Fibroblast of lung (primary cell): ENCODE results near the gene NMNAT3. TPM values are rescaled to one million over a fixed set of nuclear protein-coding genes. Genes with fewer than 3 reads are reported as not detected.
A peak's percentile ranks its signal among the peaks of the same experiment; 100 is the strongest.

Experiments
- DNase-seq, 2 donors: peaks; one replicate each; pipeline versions ENCODE4 v3.0.0 to v3.0.0-alpha.2; 2010; ENCODE audit warnings: low read depth in 2 of 2
- H2AFZ ChIP-seq: 2 replicates; pipeline ENCODE4 v1.5.1; 2012; ENCODE audit warnings: low read length, control low read depth, inconsistent platforms
- H3K27ac ChIP-seq: 2 replicates; pipeline ENCODE4 v1.5.1; 2011; ENCODE audit warnings: low read length, control low read depth; ENCODE audit not compliant: insufficient read depth
- H3K27me3 ChIP-seq: 2 replicates; pipeline ENCODE4 v1.5.1; 2011; ENCODE audit warnings: mild to moderate bottlenecking, low read length; ENCODE audit not compliant: control insufficient read depth, insufficient read depth
- H3K36me3 ChIP-seq: 2 replicates; pipeline ENCODE4 v1.5.1; 2011; ENCODE audit warnings: low read length; ENCODE audit not compliant: control insufficient read depth, insufficient read depth
- H3K4me1 ChIP-seq: 2 replicates; pipeline ENCODE4 v1.5.1; 2011; ENCODE audit warnings: low read length; ENCODE audit not compliant: control insufficient read depth, insufficient read depth; ENCODE audit errors: extremely low read depth
- H3K4me2 ChIP-seq: 2 replicates; pipeline ENCODE4 v1.5.1; 2011; ENCODE audit warnings: low read length, control low read depth; ENCODE audit not compliant: insufficient read depth; ENCODE audit errors: extremely low read depth
- H3K4me3 ChIP-seq, 4 experiments: fragments of 200-600 bp in 1 of 4; sonication (generic) in 1 of 4; replicated peaks in 1 of 4; 2 replicates each; pipeline ENCODE4 v1.5.1; 2011 to 2016; ENCODE audit warnings: low read length in 4 of 4, low read depth in 3 of 4, mild to moderate bottlenecking in 3 of 4, control low read depth in 2 of 4, inconsistent platforms in 1 of 4, mixed read lengths in 1 of 4; ENCODE audit not compliant: insufficient read depth in 1 of 4; ENCODE audit errors: control extremely low read depth in 1 of 4
- H3K79me2 ChIP-seq: 2 replicates; pipeline ENCODE4 v1.5.1; 2012; ENCODE audit warnings: mild to moderate bottlenecking, low read length, inconsistent platforms; ENCODE audit not compliant: control insufficient read depth, insufficient read depth
- H3K9ac ChIP-seq: 2 replicates; pipeline ENCODE4 v1.5.1; 2011; ENCODE audit warnings: mild to moderate bottlenecking, low read length, control low read depth; ENCODE audit not compliant: insufficient read depth
- H3K9me3 ChIP-seq: 2 replicates; pipeline ENCODE4 v1.5.1; 2012; ENCODE audit warnings: low read depth, low read length; ENCODE audit not compliant: control insufficient read depth, insufficient read depth
- H4K20me1 ChIP-seq: 2 replicates; pipeline ENCODE4 v1.5.1; 2011; ENCODE audit warnings: low read length; ENCODE audit not compliant: control insufficient read depth, insufficient read depth; ENCODE audit errors: extremely low read depth
- CTCF ChIP-seq, 2 donors: IDR thresholded peaks in 1 of 2; conservative IDR thresholded peaks in 1 of 2; 1 replicate in 1 of 2; 2 replicates in 1 of 2; pipeline ENCODE4 v1.5.1; 2011 to 2012; ENCODE audit warnings: low read length in 2 of 2, control low read depth in 1 of 2, inconsistent platforms in 1 of 2, low read depth in 1 of 2, mild to moderate bottlenecking in 1 of 2
- EZH2 ChIP-seq: IDR thresholded peaks from 2 replicates; pipeline ENCODE4 v1.5.1; 2012; ENCODE audit warnings: low read length, control low read depth, mild to moderate bottlenecking; ENCODE audit errors: missing control alignments
- polyA plus RNA-seq, 2 donors: library from polyadenylated mRNA; depleted of rRNA in 1 of 2; stranded (reverse) in 1 of 2; unstranded in 1 of 2; fragments of >200 nt; gene quantifications; 2 replicates each; pipeline ENCODE4 v1.2.1, GENCODE V29; 2011 to 2012; ENCODE audit warnings: missing spikeins in 1 of 2
- total RNA-seq: library from RNA; depleted of rRNA; stranded (reverse); fragments of >200 nt; gene quantifications from 2 replicates; pipeline ENCODE4 v1.2.1, GENCODE V29; 2014

NMNAT3 gene
- total and polyA plus RNA-seq, 2 donors (not counting 1 experiment from before 2014, with no cell fraction given) = 0.68 to 2.5 TPM

- no peaks in the 10 kb centered on the region for H3K27me3 ChIP-seq
- H3K9me3 ChIP-seq = no peaks in the 10 kb centered on the region
- H3K36me3 ChIP-seq = no peaks in the 10 kb centered on the region
- no peaks in the 10 kb centered on the region for H4K20me1 ChIP-seq
- no peak overlapping the region for H3K27ac ChIP-seq
- no peaks in the 10 kb centered on the region for H3K4me1 ChIP-seq
- no peak overlapping the region for H3K4me2 ChIP-seq
- H3K79me2 ChIP-seq = no peaks in the 10 kb centered on the region
- no peak overlapping the region for H3K4me3 ChIP-seq
- no peak overlapping the region for H2AFZ ChIP-seq
- DNase-seq = peak in 1 of 2 donors; percentile 86
- TF ChIP-seq EZH2 (no peak), CTCF (conservative IDR thresholded peaks at IDR 0.05 in 1 of 2, IDR thresholded peaks at IDR 0.05 in 1 of 2; ENCODE audit: low read depth in 1 of 2, low read length in 2 of 2) (no peak)
- H3K9ac ChIP-seq = no peak overlapping the region
Observed at GRCh38 chr3:139559541-139559940, 118.2 kb downstream of the NMNAT3 start.

- Histone ChIP-seq H3K79me2 (no peaks in the 10 kb centered on the region), H3K27me3 (no peaks in the 10 kb centered on the region), H2AFZ (no peak overlapping the region), H4K20me1 (no peaks in the 10 kb centered on the region), H3K36me3 (no peaks in the 10 kb centered on the region), H3K4me1 (no peaks in the 10 kb centered on the region), H3K9ac (no peak overlapping the region), H3K27ac (no peak overlapping the region), H3K4me2 (no peak overlapping the region), H3K9me3 (no peaks in the 10 kb centered on the region), H3K4me3 (no peak overlapping the region)
- no peak for DNase-seq
- TF ChIP-seq CTCF (conservative IDR thresholded peaks at IDR 0.05 in 1 of 2, IDR thresholded peaks at IDR 0.05 in 1 of 2; ENCODE audit: low read depth in 1 of 2, low read length in 2 of 2) (no peak), EZH2 (no peak)
Observed at GRCh38 chr3:139558351-139559266, 119.2 kb downstream of the NMNAT3 start.

DNA sequence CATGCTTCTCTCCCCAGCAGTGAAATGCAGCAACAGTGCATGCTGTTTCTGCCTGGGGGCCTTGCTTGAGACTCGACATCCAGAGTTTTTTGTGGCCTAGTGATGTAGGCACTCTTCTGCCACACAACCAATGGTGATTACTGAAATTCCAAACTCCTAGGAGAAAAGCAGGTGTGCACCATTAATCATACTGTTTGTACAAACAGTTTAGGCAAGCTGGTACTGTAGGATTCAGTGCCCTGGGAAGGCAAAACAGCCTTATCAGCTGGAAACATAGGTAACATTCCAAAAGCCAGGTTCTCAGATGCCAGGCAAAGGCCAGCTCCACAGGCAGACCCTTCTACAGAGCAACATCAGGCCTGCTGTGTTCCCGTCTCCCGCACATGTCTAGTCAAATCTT is 120.7 kb downstream of the NMNAT3 start:
- TF ChIP-seq EZH2 = no peak
- TF ChIP-seq CTCF (conservative IDR thresholded peaks at IDR 0.05 in 1 of 2, IDR thresholded peaks at IDR 0.05 in 1 of 2; ENCODE audit: low read depth in 1 of 2, low read length in 2 of 2) = no peak
- H2AFZ ChIP-seq = no peak overlapping the region
- no peak overlapping the region for H3K9ac ChIP-seq
- H3K4me2 ChIP-seq = no peak overlapping the region
- no peak for DNase-seq
- H3K9me3 ChIP-seq = no peaks in the 10 kb centered on the region
- no peak overlapping the region for H3K4me3 ChIP-seq
- H3K27me3 ChIP-seq = no peaks in the 10 kb centered on the region
- H4K20me1 ChIP-seq = no peaks in the 10 kb centered on the region
- H3K27ac ChIP-seq = no peak overlapping the region
- no peaks in the 10 kb centered on the region for H3K36me3 ChIP-seq
- H3K4me1 ChIP-seq = no peaks in the 10 kb centered on the region
- no peaks in the 10 kb centered on the region for H3K79me2 ChIP-seq
